HG03095 (cell line): ENCODE results near the gene ZNF474.

ENCODE experiments used
- ATAC-seq: cut with Tn5 transposase; IDR thresholded peaks from one replicate; pipeline ENCODE4 v1.9.1; 2021; ENCODE audit warnings: moderate library complexity; ENCODE audit not compliant: unreplicated experiment

The ZNF474 gene

GRCh38 chr5:122114501-122114900 lies 14.8 kb upstream of the ZNF474 start:
- no peak for ATAC-seq

- no peak for ATAC-seq
Measured at GRCh38 chr5:122118356-122118948, 10.9 kb upstream of the ZNF474 start.

GRCh38 chr5:122119205-122119604 lies 10.1 kb upstream of the ZNF474 start:
- no peak for ATAC-seq

- ATAC-seq: no peak
Measured at GRCh38 chr5:122120493-122120892, 8.9 kb upstream of the ZNF474 start.

GRCh38 chr5:122120957-122121356 lies 8.4 kb upstream of the ZNF474 start:
- no peak for ATAC-seq

- ATAC-seq: no peak
Measured at GRCh38 chr5:122121479-122122465, 7.6 kb upstream of the ZNF474 start.

- ATAC-seq: no peak
Measured at GRCh38 chr5:122124766-122125165, 4.6 kb upstream of the ZNF474 start.

GRCh38 chr5:122126177-122126755 lies 3.1 kb upstream of the ZNF474 start:
- ATAC-seq: no peak

GRCh38 chr5:122126756-122127321 lies 2.5 kb upstream of the ZNF474 start:
- no peak for ATAC-seq

- ATAC-seq: no peak
Measured at GRCh38 chr5:122130152-122130551, 806 bp downstream of the ZNF474 start.

GRCh38 chr5:122137702-122138101 lies 8.4 kb downstream of the ZNF474 start:
- no peak for ATAC-seq

- ATAC-seq: no peak
Measured at GRCh38 chr5:122138356-122138755, 9.0 kb downstream of the ZNF474 start.

GRCh38 chr5:122140900-122141299 lies 11.6 kb downstream of the ZNF474 start:
- ATAC-seq: no peak

GRCh38 chr5:122141751-122142150 lies 12.4 kb downstream of the ZNF474 start:
- no peak for ATAC-seq

GRCh38 chr5:122142480-122143164 lies 13.3 kb downstream of the ZNF474 start:
- ATAC-seq: no peak

- no peak for ATAC-seq
Measured at GRCh38 chr5:122144236-122144635, 14.9 kb downstream of the ZNF474 start.

GRCh38 chr5:122145906-122146305 lies 16.6 kb downstream of the ZNF474 start:
- ATAC-seq: no peak

GRCh38 chr5:122149321-122150090 lies 20.2 kb downstream of the ZNF474 start:
- no peak for ATAC-seq

GRCh38 chr5:122150215-122150614 lies 20.9 kb downstream of the ZNF474 start:
- ATAC-seq: no peak

GRCh38 chr5:122151640-122152039 lies 22.3 kb downstream of the ZNF474 start:
- ATAC-seq: no peak
